Activated naive CD8-positive, alpha-beta T cell treated with anti-CD3 and anti-CD28 coated beads for 36 hours (primary cell): ENCODE results near the gene CARS2. TPM values are rescaled to one million over a fixed set of nuclear protein-coding genes. Genes with fewer than 3 reads are reported as not detected.
"Not testable (repeated sequence)": the region's sequence is repeated elsewhere in the genome, so short reads cannot be mapped to it uniquely, and the experiment has no call there.

ENCODE experiments used
- DNase-seq: peaks from one replicate; pipeline ENCODE4 v3.0.0; 2021
- H3K27ac Mint-ChIP-seq: one replicate; pipeline ENCODE4 v1.8.0; 2022; ENCODE audit warnings: mild to moderate bottlenecking, moderate library complexity, mixed read lengths
- H3K27me3 Mint-ChIP-seq: one replicate; pipeline ENCODE4 v1.8.0; 2022; ENCODE audit warnings: mild to moderate bottlenecking, mixed read lengths
- H3K36me3 Mint-ChIP-seq: one replicate; pipeline ENCODE4 v1.8.0; 2021; ENCODE audit warnings: mild to moderate bottlenecking, mixed read lengths
- H3K4me1 Mint-ChIP-seq: one replicate; pipeline ENCODE4 v1.8.0; 2021; ENCODE audit warnings: mixed read lengths
- H3K4me3 Mint-ChIP-seq: one replicate; pipeline ENCODE4 v1.8.0; 2022; ENCODE audit warnings: mild to moderate bottlenecking, moderate library complexity, mixed read lengths
- H3K9me3 Mint-ChIP-seq: one replicate; pipeline ENCODE4 v1.8.0; 2022; ENCODE audit warnings: mixed read lengths
- total RNA-seq, 2 experiments: library from RNA; stranded (reverse); gene quantifications; one replicate each; pipeline ENCODE4 v1.2.3, GENCODE V29; 2021

Gene CARS2
- total RNA-seq, 2 experiments from 2014 or later = 81.1 to 84.8 TPM

DNA sequence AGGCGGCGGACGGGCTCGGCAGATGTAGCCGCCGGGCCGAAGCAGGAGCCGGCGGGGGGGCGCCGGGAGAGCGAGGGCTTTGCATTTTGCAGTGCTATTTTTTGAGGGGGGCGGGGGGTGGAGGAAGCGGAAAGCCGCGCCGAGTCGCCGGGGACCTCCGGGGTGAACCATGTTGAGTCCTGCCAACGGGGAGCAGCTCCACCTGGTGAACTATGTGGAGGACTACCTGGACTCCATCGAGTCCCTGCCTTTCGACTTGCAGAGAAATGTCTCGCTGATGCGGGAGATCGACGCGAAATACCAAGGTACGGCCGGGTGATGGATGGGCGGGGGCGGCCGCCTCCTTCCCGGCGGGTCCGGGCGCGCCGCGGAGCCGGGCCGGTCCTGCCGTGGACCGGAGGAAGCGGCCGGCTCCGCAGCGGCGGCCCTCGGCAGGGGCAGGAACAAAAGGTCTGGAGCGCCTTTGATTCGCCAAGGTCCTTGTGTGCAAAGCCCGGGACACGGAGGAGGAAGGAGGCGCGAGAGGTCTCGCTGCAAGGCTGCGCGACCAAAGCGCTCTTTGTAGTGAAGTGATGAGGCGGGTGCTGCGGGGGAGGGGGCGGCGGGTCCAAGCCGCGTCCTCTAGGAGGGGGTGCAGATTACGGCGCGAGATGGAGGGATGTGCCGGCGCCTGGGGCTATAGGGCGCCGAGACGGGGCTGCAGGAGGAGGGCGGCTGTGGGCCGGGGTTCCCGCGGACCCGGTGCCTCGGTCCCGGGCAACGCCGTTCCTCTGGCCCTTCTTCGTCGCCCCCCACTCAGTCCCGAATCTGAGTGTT is 8.3 kb upstream of the CARS2 start:
- peaks cover 4% of the 10 kb centered on the region for H3K27me3 Mint-ChIP-seq
- DNase-seq = peak; percentile 65
- peaks cover 26% of the 10 kb centered on the region for H3K4me1 Mint-ChIP-seq
- H3K27ac Mint-ChIP-seq = peak overlapping the region; percentile 94
- no peaks in the 10 kb centered on the region for H3K9me3 Mint-ChIP-seq
- peak overlapping the region; percentile 96 for H3K4me3 Mint-ChIP-seq
- peaks cover 3% of the 10 kb centered on the region for H3K36me3 Mint-ChIP-seq

DNA sequence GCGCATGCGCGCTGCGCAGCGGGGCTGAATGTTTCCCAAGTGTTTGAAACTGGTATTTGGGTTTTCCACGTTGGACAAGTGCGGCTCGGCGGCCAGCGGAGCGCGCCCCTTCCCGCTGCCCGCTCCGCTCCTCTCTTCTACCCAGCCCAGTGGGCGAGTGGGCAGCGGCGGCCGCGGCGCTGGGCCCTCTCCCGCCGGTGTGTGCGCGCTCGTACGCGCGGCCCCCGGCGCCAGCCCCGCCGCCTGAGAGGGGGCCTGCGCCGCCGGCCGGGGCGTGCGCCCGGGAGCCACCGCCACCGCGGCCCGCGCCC is 7.7 kb upstream of the CARS2 start, which contains the start of gene ING1:
Gene ING1, plus strand, starts transcription at position 59 of the 311 bp plus-strand sequence. CDS start 450 bp downstream, outside the sequence.
- H3K4me3 Mint-ChIP-seq = peak within 1 kb of the TSS; percentile 100
- H3K27me3 Mint-ChIP-seq = peaks cover 4% of the 10 kb centered on the region
- peaks cover 24% of the 10 kb centered on the region for H3K4me1 Mint-ChIP-seq
- peaks cover 2% of the 10 kb centered on the region for H3K36me3 Mint-ChIP-seq
- H3K27ac Mint-ChIP-seq = peak within 1 kb of the TSS; percentile 100
- no peaks in the 10 kb centered on the region for H3K9me3 Mint-ChIP-seq
- no peak for DNase-seq

DNA sequence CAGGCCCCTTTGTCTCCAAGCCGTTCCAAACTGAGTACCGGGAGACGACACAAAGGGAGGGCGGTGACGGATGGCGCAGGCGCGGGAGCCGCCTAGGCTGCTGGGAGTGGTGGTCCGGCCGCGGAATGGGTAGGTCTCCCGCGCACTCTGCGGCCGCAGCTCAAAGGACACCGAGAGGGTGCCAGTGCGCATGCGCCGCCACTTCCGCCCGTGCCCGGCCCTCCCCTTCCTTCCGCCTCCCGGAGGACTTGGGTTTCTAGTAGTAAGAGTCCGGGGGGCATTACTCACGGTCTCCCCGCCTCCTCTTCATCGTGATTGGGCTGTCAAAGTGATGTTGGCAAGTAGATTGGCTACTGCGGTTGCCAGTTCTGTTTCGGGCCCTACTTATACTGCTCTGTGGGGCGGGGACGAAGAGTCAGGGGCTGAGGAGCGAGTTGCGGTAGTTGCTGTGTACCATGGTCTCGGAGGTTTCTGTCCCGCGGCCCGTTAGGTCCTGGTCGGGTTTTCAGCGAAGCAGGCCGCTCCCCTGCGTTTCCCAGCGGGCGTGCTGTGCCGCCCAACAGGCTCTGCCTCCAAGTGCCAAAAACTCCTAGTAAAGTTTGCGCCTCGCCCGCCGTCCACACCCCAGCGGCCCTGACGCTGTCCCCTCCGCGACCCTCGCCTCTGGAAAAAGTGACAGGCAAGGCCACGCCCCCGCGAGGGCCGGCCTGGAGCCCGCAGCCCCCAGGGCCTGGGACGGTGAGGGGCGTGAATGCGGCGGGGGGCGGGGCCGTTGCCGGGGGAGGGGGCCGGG is 7.1 kb upstream of the CARS2 start:
- Mint-ChIP-seq H3K36me3 (peaks cover 2% of the 10 kb centered on the region), H3K4me3 (peak overlapping the region; percentile 100), H3K27ac (peak overlapping the region; percentile 100), H3K4me1 (peaks cover 22% of the 10 kb centered on the region), H3K27me3 (peaks cover 4% of the 10 kb centered on the region), H3K9me3 (no peaks in the 10 kb centered on the region)
- peak; percentile 99 for DNase-seq

- peaks cover 2% of the 10 kb centered on the region for H3K36me3 Mint-ChIP-seq
- peak overlapping the region; percentile 100 for H3K27ac Mint-ChIP-seq
- peaks cover 14% of the 10 kb centered on the region for H3K4me1 Mint-ChIP-seq
- peak overlapping the region; percentile 100 for H3K4me3 Mint-ChIP-seq
- peaks cover 4% of the 10 kb centered on the region for H3K27me3 Mint-ChIP-seq
- H3K9me3 Mint-ChIP-seq = no peaks in the 10 kb centered on the region
- peak; percentile 87 for DNase-seq
These were observed 6.3 kb upstream of the CARS2 start for GRCh38 chr13:110712081-110712848.

DNA sequence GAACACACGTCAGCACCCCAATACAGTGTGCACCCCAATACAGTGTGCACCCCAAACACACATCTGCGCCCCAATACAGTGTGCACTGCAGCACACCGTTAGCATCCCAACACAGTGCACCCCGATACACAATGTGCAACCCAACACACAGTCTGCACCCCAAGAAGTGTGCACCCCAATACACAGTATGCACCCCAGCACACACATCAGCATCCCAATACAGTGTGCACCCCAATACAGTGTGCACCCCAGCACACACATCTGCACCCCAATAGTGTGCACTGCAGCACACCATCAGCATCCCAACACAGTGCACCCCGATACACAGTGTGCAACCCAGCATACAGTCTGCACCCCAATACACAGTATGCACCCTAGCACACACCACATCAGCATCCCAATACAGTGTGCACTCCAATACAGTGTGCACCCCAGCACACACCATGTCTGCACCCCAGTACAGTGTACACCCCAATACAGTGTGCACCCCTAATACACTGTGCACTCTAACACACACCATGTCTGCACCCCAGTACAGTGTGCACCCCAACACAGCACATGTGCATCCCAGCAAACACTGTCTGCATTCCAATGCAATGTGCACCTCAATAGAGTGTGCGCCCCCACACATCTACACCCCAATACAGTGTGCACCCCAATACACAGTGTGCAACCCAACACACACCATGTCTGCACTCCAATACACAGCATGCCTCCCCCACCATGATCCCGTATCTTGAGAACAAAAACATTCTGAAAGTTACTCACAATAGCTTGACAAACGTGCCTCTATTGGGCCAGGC is 855 bp upstream of the CARS2 start:
- peaks cover 12% of the 10 kb centered on the region for H3K36me3 Mint-ChIP-seq
- H3K27ac Mint-ChIP-seq = peak overlapping the region; percentile 70
- DNase-seq = no peak
- peaks cover 33% of the 10 kb centered on the region for H3K4me1 Mint-ChIP-seq
- no peaks in the 10 kb centered on the region for H3K27me3 Mint-ChIP-seq
- peak overlapping the region; percentile 77 for H3K4me3 Mint-ChIP-seq
- no peaks in the 10 kb centered on the region for H3K9me3 Mint-ChIP-seq

- peaks cover 15% of the 10 kb centered on the region for H3K36me3 Mint-ChIP-seq
- no peaks in the 10 kb centered on the region for H3K27me3 Mint-ChIP-seq
- peaks cover 27% of the 10 kb centered on the region for H3K4me1 Mint-ChIP-seq
- no peak for DNase-seq
- H3K4me3 Mint-ChIP-seq = peak overlapping the region; percentile 92
- peak overlapping the region; percentile 92 for H3K27ac Mint-ChIP-seq
- no peaks in the 10 kb centered on the region for H3K9me3 Mint-ChIP-seq
These were observed 525 bp downstream of the CARS2 start for GRCh38 chr13:110705356-110705825.

GRCh38 chr13:110702591-110703526 is 3.1 kb downstream of the CARS2 start:
- DNase-seq = no peak
- Mint-ChIP-seq H3K36me3 (peaks cover 28% of the 10 kb centered on the region), H3K4me3 (no peak overlapping the region), H3K27ac (no peak overlapping the region), H3K4me1 (peaks cover 34% of the 10 kb centered on the region), H3K27me3 (no peaks in the 10 kb centered on the region), H3K9me3 (no peaks in the 10 kb centered on the region)

GRCh38 chr13:110702089-110702488 is 3.8 kb downstream of the CARS2 start:
- no peak overlapping the region for H3K27ac Mint-ChIP-seq
- DNase-seq = no peak
- peaks cover 28% of the 10 kb centered on the region for H3K36me3 Mint-ChIP-seq
- no peaks in the 10 kb centered on the region for H3K9me3 Mint-ChIP-seq
- H3K4me3 Mint-ChIP-seq = no peak overlapping the region
- H3K4me1 Mint-ChIP-seq = peaks cover 36% of the 10 kb centered on the region
- no peaks in the 10 kb centered on the region for H3K27me3 Mint-ChIP-seq

DNA sequence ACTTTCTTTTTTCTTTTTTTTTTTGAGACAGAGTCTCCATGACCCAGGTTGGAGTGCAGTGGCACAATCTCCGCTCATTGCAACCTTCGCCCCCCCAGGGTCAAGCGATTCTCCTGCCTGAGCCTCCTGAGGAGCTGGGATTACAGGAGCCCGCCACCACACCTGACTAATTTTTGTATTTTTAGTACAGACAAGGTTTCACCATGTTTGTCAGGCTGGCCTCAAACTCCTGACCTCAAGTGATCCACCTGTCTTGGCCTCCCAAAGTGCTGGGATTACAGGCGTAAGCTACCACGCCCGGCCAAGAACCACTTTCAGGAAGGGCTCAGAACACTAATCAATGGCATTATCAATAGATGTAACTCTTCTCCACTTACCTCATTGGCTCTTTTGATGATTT is 4.9 kb downstream of the CARS2 start:
- peak overlapping the region; percentile 10 for H3K27ac Mint-ChIP-seq
- DNase-seq, H3K4me3 Mint-ChIP-seq, H3K9me3 Mint-ChIP-seq, H3K27me3 Mint-ChIP-seq: not testable (repeated sequence)
- H3K4me1 Mint-ChIP-seq = peaks cover 34% of the 10 kb centered on the region
- peaks cover 33% of the 10 kb centered on the region for H3K36me3 Mint-ChIP-seq

GRCh38 chr13:110700641-110701040 is 5.3 kb downstream of the CARS2 start:
- Mint-ChIP-seq H3K27me3 (no peaks in the 10 kb centered on the region), H3K4me3 (no peak overlapping the region), H3K4me1 (peaks cover 34% of the 10 kb centered on the region), H3K27ac (no peak overlapping the region), H3K36me3 (peaks cover 33% of the 10 kb centered on the region), H3K9me3 (no peaks in the 10 kb centered on the region)
- DNase-seq = no peak

GRCh38 chr13:110700186-110700585 is 5.7 kb downstream of the CARS2 start:
- H3K9me3 Mint-ChIP-seq = no peaks in the 10 kb centered on the region
- no peak for DNase-seq
- H3K4me3 Mint-ChIP-seq = no peak overlapping the region
- H3K27me3 Mint-ChIP-seq = no peaks in the 10 kb centered on the region
- peaks cover 33% of the 10 kb centered on the region for H3K36me3 Mint-ChIP-seq
- H3K27ac Mint-ChIP-seq = no peak overlapping the region
- peaks cover 34% of the 10 kb centered on the region for H3K4me1 Mint-ChIP-seq

DNA sequence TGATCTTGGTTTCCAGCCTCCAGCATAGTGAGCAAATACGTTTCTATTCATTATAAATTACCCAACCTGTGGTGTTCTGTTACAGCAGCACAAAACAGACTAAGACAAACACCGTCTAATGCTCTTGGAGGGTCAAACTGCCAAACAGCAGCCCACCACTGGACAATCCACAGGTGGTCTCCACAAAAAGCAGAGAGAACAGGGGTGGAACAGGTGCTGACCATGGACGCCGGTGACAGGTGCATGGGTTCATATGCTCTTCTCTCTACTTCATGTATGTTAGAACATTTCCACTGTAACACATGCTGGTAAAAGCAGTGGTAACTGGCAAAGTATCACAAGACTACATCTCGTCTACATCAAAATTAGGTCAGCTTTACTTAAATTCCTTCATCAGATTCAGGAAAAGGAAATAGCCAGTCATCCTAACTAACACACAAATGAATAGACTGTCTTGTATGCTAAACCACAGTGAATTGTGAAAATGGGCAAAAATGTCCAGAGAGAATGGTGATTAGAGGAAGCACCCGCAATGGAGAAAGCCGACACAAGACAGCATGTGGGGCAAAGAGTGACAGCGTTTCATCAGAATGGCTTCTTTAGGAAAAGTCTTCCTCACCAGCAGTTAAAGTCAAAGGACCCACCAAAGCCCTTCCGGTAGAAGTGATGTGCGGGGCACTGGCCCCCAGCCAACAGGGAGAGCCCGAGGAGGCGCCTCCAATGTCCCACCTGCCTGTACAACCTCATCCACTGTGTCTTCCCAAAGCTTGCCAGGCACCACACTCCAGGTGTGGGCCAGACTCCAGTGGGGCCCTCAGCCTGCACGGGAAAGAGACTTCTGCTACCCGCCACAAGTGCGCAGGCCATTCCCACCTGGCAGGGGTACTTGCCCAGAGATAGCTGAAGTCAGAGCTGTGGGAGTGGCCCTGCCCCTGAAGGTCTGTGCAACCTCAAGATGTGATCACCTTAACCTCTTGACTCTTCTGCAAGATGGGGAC is 6.5 kb downstream of the CARS2 start:
- H3K9me3 Mint-ChIP-seq = no peaks in the 10 kb centered on the region
- no peak overlapping the region for H3K27ac Mint-ChIP-seq
- DNase-seq = no peak
- H3K27me3 Mint-ChIP-seq = no peaks in the 10 kb centered on the region
- H3K4me1 Mint-ChIP-seq = peaks cover 34% of the 10 kb centered on the region
- no peak overlapping the region for H3K4me3 Mint-ChIP-seq
- H3K36me3 Mint-ChIP-seq = peaks cover 33% of the 10 kb centered on the region
